ENCODE measurements around the gene PPP1R14C.

The PPP1R14C gene

GRCh38 chr6:150213301-150213700 is 70.5 kb downstream of the PPP1R14C start:
- no peak overlapping the region for H3K4me3 ChIP-seq (IDR thresholded peaks at IDR 0.05; ENCODE audit: insufficient read depth, low read depth, low read length)
- H3K79me2 ChIP-seq (ENCODE audit: insufficient read depth, low read depth) = no peaks in the 10 kb centered on the region
- H3K27ac ChIP-seq = no peak overlapping the region
- H3K9ac ChIP-seq = no peak overlapping the region
- no peaks in the 10 kb centered on the region for H4K20me1 ChIP-seq (ENCODE audit: insufficient read depth)
- H2AFZ ChIP-seq (ENCODE audit: low read depth) = no peak overlapping the region
- no peaks in the 10 kb centered on the region for H3K27me3 ChIP-seq (ENCODE audit: insufficient read depth, low read depth)
- H3K4me1 ChIP-seq (ENCODE audit: low read depth, poor library complexity, severe bottlenecking) = no peaks in the 10 kb centered on the region
- TF ChIP-seq CTCF (conservative IDR thresholded peaks at IDR 0.05; ENCODE audit: low read depth, low read length) = no peak
- no peaks in the 10 kb centered on the region for H3K36me3 ChIP-seq (ENCODE audit: insufficient read depth)
- no peak overlapping the region for H3K4me2 ChIP-seq

- Histone ChIP-seq H3K4me3 (IDR thresholded peaks at IDR 0.05; ENCODE audit: insufficient read depth, low read depth, low read length) (no peak overlapping the region), H3K79me2 (ENCODE audit: insufficient read depth, low read depth) (no peaks in the 10 kb centered on the region), H4K20me1 (ENCODE audit: insufficient read depth) (no peaks in the 10 kb centered on the region), H3K27me3 (ENCODE audit: insufficient read depth, low read depth) (no peaks in the 10 kb centered on the region), H2AFZ (ENCODE audit: low read depth) (no peak overlapping the region), H3K36me3 (ENCODE audit: insufficient read depth) (no peaks in the 10 kb centered on the region), H3K4me2 (no peak overlapping the region), H3K4me1 (ENCODE audit: low read depth, poor library complexity, severe bottlenecking) (no peaks in the 10 kb centered on the region), H3K27ac (no peak overlapping the region), H3K9ac (no peak overlapping the region)
- no peak for TF ChIP-seq CTCF (conservative IDR thresholded peaks at IDR 0.05; ENCODE audit: low read depth, low read length)
Measured at GRCh38 chr6:150214310-150214709, 71.5 kb downstream of the PPP1R14C start.

- H3K4me2 ChIP-seq = no peak overlapping the region
- H3K27me3 ChIP-seq (ENCODE audit: insufficient read depth, low read depth) = no peaks in the 10 kb centered on the region
- no peaks in the 10 kb centered on the region for H3K36me3 ChIP-seq (ENCODE audit: insufficient read depth)
- no peaks in the 10 kb centered on the region for H4K20me1 ChIP-seq (ENCODE audit: insufficient read depth)
- H3K27ac ChIP-seq = no peak overlapping the region
- H3K79me2 ChIP-seq (ENCODE audit: insufficient read depth, low read depth) = no peaks in the 10 kb centered on the region
- no peak for TF ChIP-seq CTCF (conservative IDR thresholded peaks at IDR 0.05; ENCODE audit: low read depth, low read length)
- no peak overlapping the region for H3K9ac ChIP-seq
- no peaks in the 10 kb centered on the region for H3K4me1 ChIP-seq (ENCODE audit: low read depth, poor library complexity, severe bottlenecking)
- no peak overlapping the region for H2AFZ ChIP-seq (ENCODE audit: low read depth)
- H3K4me3 ChIP-seq (IDR thresholded peaks at IDR 0.05; ENCODE audit: insufficient read depth, low read depth, low read length) = no peak overlapping the region
Measured at GRCh38 chr6:150220634-150221551, 78.0 kb downstream of the PPP1R14C start.

GRCh38 chr6:150224820-150225219 is 82.0 kb downstream of the PPP1R14C start:
- no peak overlapping the region for H3K9ac ChIP-seq
- H3K27me3 ChIP-seq (ENCODE audit: insufficient read depth, low read depth) = no peaks in the 10 kb centered on the region
- no peaks in the 10 kb centered on the region for H3K79me2 ChIP-seq (ENCODE audit: insufficient read depth, low read depth)
- no peak overlapping the region for H3K4me2 ChIP-seq
- no peaks in the 10 kb centered on the region for H4K20me1 ChIP-seq (ENCODE audit: insufficient read depth)
- H3K4me3 ChIP-seq (IDR thresholded peaks at IDR 0.05; ENCODE audit: insufficient read depth, low read depth, low read length) = no peak overlapping the region
- H3K36me3 ChIP-seq (ENCODE audit: insufficient read depth) = no peaks in the 10 kb centered on the region
- no peak overlapping the region for H2AFZ ChIP-seq (ENCODE audit: low read depth)
- no peaks in the 10 kb centered on the region for H3K4me1 ChIP-seq (ENCODE audit: low read depth, poor library complexity, severe bottlenecking)
- no peak overlapping the region for H3K27ac ChIP-seq
- no peak for TF ChIP-seq CTCF (conservative IDR thresholded peaks at IDR 0.05; ENCODE audit: low read depth, low read length)
